Neural cell (in vitro differentiated cells): ENCODE results near the gene GABRD. TPM values are rescaled to one million over a fixed set of nuclear protein-coding genes. Genes with fewer than 3 reads are reported as not detected.

Experiments
- H2AFZ ChIP-seq: fragments of 200-600, 300-800 bp; sonication (generic), shearing (Covaris generic); 2 replicates; pipeline ENCODE4 v1.6.0; 2014; ENCODE audit warnings: low read depth, mild to moderate bottlenecking, antibody characterized with exemption, low read length, moderate library complexity
- H3F3A ChIP-seq: fragments of 200-600 bp; shearing (Covaris generic); 2 replicates; pipeline ENCODE4 v1.6.1; 2016; ENCODE audit warnings: mild to moderate bottlenecking, moderate library complexity, mixed read lengths, antibody characterized with exemption, low read length; ENCODE audit not compliant: insufficient read depth, poor library complexity, severe bottlenecking
- H3K27ac ChIP-seq: fragments of 200-600, 300-800 bp; sonication (generic), shearing (Covaris generic); 2 replicates; pipeline ENCODE4 v1.5.1; 2014; ENCODE audit warnings: mild to moderate bottlenecking, low read length, moderate library complexity
- H3K27me3 ChIP-seq: fragments of 300-800, 200-600 bp; sonication (generic), shearing (Covaris generic); 2 replicates; pipeline ENCODE4 v1.6.0; 2014; ENCODE audit warnings: mild to moderate bottlenecking, low read depth, low read length, moderate library complexity; ENCODE audit not compliant: insufficient read depth
- H3K36me3 ChIP-seq: fragments of 300-800, 200-600 bp; sonication (generic), shearing (Covaris generic); 2 replicates; pipeline ENCODE4 v1.5.1; 2014; ENCODE audit warnings: mild to moderate bottlenecking, antibody characterized with exemption, low read length, moderate library complexity; ENCODE audit not compliant: insufficient read depth
- H3K4me2 ChIP-seq: fragments of 300-800, 200-600 bp; sonication (generic), shearing (Covaris generic); 2 replicates; pipeline ENCODE4 v1.6.0; 2014; ENCODE audit warnings: mild to moderate bottlenecking, low read length
- H3K4me3 ChIP-seq: fragments of 300-800, 200-600 bp; sonication (generic), shearing (Covaris generic); 2 replicates; pipeline ENCODE4 v1.5.1; 2014; ENCODE audit warnings: mild to moderate bottlenecking, low read length, moderate library complexity
- H3K79me2 ChIP-seq: fragments of 200-600 bp; shearing (Covaris generic); replicated peaks from 2 replicates; pipeline ENCODE4 v1.6.0; 2014; ENCODE audit warnings: mild to moderate bottlenecking, low read length, moderate library complexity; ENCODE audit not compliant: insufficient read depth
- H3K9ac ChIP-seq: fragments of 300-800, 200-600 bp; sonication (generic), shearing (Covaris generic); 2 replicates; pipeline ENCODE4 v1.6.1; 2016; ENCODE audit warnings: mild to moderate bottlenecking, low read length, mixed read lengths
- H3K9me2 ChIP-seq: fragments of 200-600 bp; shearing (Covaris generic); 2 replicates; pipeline ENCODE4 v1.6.1; 2016; ENCODE audit warnings: mild to moderate bottlenecking, low read length, mixed read lengths; ENCODE audit not compliant: insufficient read depth
- H3K9me3 ChIP-seq: fragments of 200-600, 300-800 bp; sonication (generic), shearing (Covaris generic); 2 replicates; pipeline ENCODE4 v1.6.1; 2016; ENCODE audit warnings: mild to moderate bottlenecking, mixed run types, low read length, moderate library complexity, mixed read lengths
- H4K20me1 ChIP-seq: fragments of 200-600 bp; shearing (Covaris generic); 2 replicates; pipeline ENCODE4 v1.6.1; 2016; ENCODE audit warnings: mild to moderate bottlenecking, mixed run types; ENCODE audit not compliant: insufficient read depth
- EP300 ChIP-seq: fragments of 450-650 bp; conservative IDR thresholded peaks from 2 replicates; pipeline ENCODE4 v1.6.1; 2014; ENCODE audit warnings: antibody characterized with exemption, mild to moderate bottlenecking, moderate library complexity; ENCODE audit not compliant: poor library complexity, severe bottlenecking
- EZH2 ChIP-seq: fragments of 200-600, 300-800 bp; shearing (Covaris generic), sonication (generic); IDR thresholded peaks from 2 replicates; pipeline ENCODE4 v1.6.1; 2014; ENCODE audit warnings: antibody characterized with exemption, low read length, borderline replicate concordance, mild to moderate bottlenecking; ENCODE audit not compliant: insufficient read depth, poor library complexity, severe bottlenecking
- MXI1 ChIP-seq: fragments of 450-650 bp; conservative IDR thresholded peaks from 2 replicates; pipeline ENCODE4 v1.6.1; 2014; ENCODE audit warnings: antibody characterized with exemption, mild to moderate bottlenecking; ENCODE audit not compliant: poor library complexity, severe bottlenecking
- POLR2AphosphoS5 ChIP-seq: IDR thresholded peaks from 2 replicates; pipeline ENCODE4 v1.6.1; 2012
- RAD21 ChIP-seq: fragments of 450-650 bp; conservative IDR thresholded peaks from 2 replicates; pipeline ENCODE4 v1.6.1; 2014; ENCODE audit warnings: antibody characterized with exemption, mild to moderate bottlenecking, moderate library complexity
- SMC3 ChIP-seq: fragments of 450-650 bp; conservative IDR thresholded peaks from 2 replicates; pipeline ENCODE4 v1.6.1; 2014; ENCODE audit warnings: antibody characterized with exemption, mild to moderate bottlenecking, moderate library complexity; ENCODE audit not compliant: poor library complexity
- TAF1 ChIP-seq: IDR thresholded peaks from 2 replicates; pipeline ENCODE4 v1.6.1; 2012; ENCODE audit warnings: low read depth
- polyA plus RNA-seq: library from polyadenylated mRNA; depleted of rRNA; stranded (reverse); fragments of >200 nt; gene quantifications from 2 replicates; pipeline ENCODE4 v1.2.3, GENCODE V29; 2014
- TF ChIP-seq, protein P1 (sequence below): IDR thresholded peaks from 2 replicates; pipeline ENCODE4 v1.6.1; 2012; ENCODE audit warnings: borderline replicate concordance
- TF ChIP-seq, protein P2 (sequence below): fragments of 450-650 bp; IDR thresholded peaks from 2 replicates; pipeline ENCODE4 v1.5.1; 2014; ENCODE audit warnings: antibody characterized with exemption, mild to moderate bottlenecking, moderate library complexity; ENCODE audit not compliant: poor library complexity, severe bottlenecking

Gene GABRD
- polyA plus RNA-seq, 1 donor from 2014 or later: 0.85 TPM

DNA sequence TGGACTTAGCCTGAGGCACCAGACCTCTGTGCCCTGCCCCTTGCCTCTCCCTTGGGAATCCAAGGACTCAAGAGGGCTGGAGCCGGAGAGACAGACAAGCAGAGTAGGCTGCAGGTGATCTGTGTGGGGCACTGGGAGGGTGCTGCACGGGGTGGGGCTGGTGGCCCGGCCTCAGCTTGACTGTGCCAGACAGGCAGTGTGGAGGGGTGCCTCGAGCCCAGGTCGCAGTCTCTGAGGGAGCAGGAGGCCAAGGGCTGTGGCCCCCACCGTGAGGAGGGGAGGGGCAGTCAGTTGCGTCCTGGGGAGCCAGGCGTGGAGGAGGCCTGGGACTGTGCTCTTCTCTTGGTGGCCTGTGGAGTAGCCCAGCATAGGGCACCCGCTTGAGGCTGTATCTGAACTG, 4.0 kb downstream of the GABRD start:
- no peak overlapping the region for H2AFZ ChIP-seq
- H3K27ac ChIP-seq: no peak overlapping the region

DNA sequence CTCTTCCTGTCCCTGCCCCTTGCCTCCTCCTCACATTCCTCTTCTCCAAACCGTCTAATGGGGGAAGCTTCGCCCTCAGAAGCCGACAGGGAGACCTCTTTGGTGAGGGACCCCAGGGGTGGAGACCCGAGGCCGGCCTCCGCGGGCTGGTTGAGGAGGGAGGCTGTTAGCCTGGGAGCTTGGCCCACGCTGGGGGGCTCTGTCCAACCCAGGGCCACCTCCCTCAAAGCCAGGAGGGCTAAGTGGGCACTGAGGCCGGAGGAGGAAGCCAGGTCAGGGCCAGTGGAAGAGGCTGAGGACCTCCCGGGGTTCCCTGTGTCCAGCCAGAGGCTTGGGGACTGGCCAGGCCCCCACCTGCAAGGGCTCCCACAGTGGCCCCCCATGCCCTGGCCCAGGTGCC, 5.3 kb downstream of the GABRD start:
- no peak overlapping the region for H3K4me3 ChIP-seq

More for the DNA sequence above, 4.0 kb downstream of the GABRD start:
- Histone ChIP-seq H3K9me2 (no peaks in the 10 kb centered on the region), H3K9me3 (no peaks in the 10 kb centered on the region), H4K20me1 (no peaks in the 10 kb centered on the region), H3K9ac (no peak overlapping the region), H3K79me2 (no peaks in the 10 kb centered on the region), H3K27me3 (peaks cover 25% of the 10 kb centered on the region), H3K36me3 (no peaks in the 10 kb centered on the region), H3K4me3 (no peak overlapping the region), H3F3A (no peaks in the 10 kb centered on the region), H3K4me2 (no peak overlapping the region)
- TF ChIP-seq EZH2 (no peak), SMC3 (no peak), POLR2AphosphoS5 (no peak), TAF1 (no peak), MXI1 (no peak), RAD21 (no peak), EP300 (no peak)
- TF ChIP-seq, protein P1, sequence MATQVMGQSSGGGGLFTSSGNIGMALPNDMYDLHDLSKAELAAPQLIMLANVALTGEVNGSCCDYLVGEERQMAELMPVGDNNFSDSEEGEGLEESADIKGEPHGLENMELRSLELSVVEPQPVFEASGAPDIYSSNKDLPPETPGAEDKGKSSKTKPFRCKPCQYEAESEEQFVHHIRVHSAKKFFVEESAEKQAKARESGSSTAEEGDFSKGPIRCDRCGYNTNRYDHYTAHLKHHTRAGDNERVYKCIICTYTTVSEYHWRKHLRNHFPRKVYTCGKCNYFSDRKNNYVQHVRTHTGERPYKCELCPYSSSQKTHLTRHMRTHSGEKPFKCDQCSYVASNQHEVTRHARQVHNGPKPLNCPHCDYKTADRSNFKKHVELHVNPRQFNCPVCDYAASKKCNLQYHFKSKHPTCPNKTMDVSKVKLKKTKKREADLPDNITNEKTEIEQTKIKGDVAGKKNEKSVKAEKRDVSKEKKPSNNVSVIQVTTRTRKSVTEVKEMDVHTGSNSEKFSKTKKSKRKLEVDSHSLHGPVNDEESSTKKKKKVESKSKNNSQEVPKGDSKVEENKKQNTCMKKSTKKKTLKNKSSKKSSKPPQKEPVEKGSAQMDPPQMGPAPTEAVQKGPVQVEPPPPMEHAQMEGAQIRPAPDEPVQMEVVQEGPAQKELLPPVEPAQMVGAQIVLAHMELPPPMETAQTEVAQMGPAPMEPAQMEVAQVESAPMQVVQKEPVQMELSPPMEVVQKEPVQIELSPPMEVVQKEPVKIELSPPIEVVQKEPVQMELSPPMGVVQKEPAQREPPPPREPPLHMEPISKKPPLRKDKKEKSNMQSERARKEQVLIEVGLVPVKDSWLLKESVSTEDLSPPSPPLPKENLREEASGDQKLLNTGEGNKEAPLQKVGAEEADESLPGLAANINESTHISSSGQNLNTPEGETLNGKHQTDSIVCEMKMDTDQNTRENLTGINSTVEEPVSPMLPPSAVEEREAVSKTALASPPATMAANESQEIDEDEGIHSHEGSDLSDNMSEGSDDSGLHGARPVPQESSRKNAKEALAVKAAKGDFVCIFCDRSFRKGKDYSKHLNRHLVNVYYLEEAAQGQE: no peak
- TF ChIP-seq, protein P2, sequence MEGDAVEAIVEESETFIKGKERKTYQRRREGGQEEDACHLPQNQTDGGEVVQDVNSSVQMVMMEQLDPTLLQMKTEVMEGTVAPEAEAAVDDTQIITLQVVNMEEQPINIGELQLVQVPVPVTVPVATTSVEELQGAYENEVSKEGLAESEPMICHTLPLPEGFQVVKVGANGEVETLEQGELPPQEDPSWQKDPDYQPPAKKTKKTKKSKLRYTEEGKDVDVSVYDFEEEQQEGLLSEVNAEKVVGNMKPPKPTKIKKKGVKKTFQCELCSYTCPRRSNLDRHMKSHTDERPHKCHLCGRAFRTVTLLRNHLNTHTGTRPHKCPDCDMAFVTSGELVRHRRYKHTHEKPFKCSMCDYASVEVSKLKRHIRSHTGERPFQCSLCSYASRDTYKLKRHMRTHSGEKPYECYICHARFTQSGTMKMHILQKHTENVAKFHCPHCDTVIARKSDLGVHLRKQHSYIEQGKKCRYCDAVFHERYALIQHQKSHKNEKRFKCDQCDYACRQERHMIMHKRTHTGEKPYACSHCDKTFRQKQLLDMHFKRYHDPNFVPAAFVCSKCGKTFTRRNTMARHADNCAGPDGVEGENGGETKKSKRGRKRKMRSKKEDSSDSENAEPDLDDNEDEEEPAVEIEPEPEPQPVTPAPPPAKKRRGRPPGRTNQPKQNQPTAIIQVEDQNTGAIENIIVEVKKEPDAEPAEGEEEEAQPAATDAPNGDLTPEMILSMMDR: no peak

More for the DNA sequence above, 5.3 kb downstream of the GABRD start:
- Histone ChIP-seq H2AFZ (no peak overlapping the region), H3K36me3 (no peaks in the 10 kb centered on the region), H3K79me2 (no peaks in the 10 kb centered on the region), H3K9ac (no peak overlapping the region), H3K4me2 (no peak overlapping the region), H3K9me3 (no peaks in the 10 kb centered on the region), H3F3A (no peaks in the 10 kb centered on the region), H3K27ac (no peak overlapping the region), H3K27me3 (peaks cover 18% of the 10 kb centered on the region), H4K20me1 (no peaks in the 10 kb centered on the region), H3K9me2 (no peaks in the 10 kb centered on the region)
- TF ChIP-seq TAF1: no peak
- no peak for TF ChIP-seq MXI1
- TF ChIP-seq, protein P1: no peak
- no peak for TF ChIP-seq RAD21
- TF ChIP-seq EZH2: no peak
- TF ChIP-seq POLR2AphosphoS5: no peak
- TF ChIP-seq SMC3: no peak
- TF ChIP-seq, protein P2: no peak
- no peak for TF ChIP-seq EP300
